Trophoblast cell (in vitro differentiated cells and primary cell): ENCODE data around the gene PIK3CB. TPM values are rescaled to one million over a fixed set of nuclear protein-coding genes. Genes with fewer than 3 reads are reported as not detected.

Experiments used
- DNase-seq, 2 donors: peaks; one replicate each; pipeline ENCODE4 v3.0.0-alpha.2; 2016
- H2AFZ ChIP-seq: 2 replicates; pipeline ENCODE4 v1.6.1; 2013; ENCODE audit warnings: low read length, moderate library complexity, mild to moderate bottlenecking; ENCODE audit not compliant: insufficient read depth, poor library complexity
- H2AK5ac ChIP-seq: 2 replicates; pipeline ENCODE4 v1.6.1; 2013; ENCODE audit warnings: mild to moderate bottlenecking, low read length
- H2BK120ac ChIP-seq: 2 replicates; pipeline ENCODE4 v1.6.1; 2013; ENCODE audit warnings: low read length, mild to moderate bottlenecking, moderate library complexity; ENCODE audit not compliant: insufficient read depth, poor library complexity
- H2BK12ac ChIP-seq: 2 replicates; pipeline ENCODE4 v1.6.1; 2013; ENCODE audit warnings: mild to moderate bottlenecking, low read length, moderate library complexity
- H2BK5ac ChIP-seq: 2 replicates; pipeline ENCODE4 v1.6.1; 2013; ENCODE audit warnings: low read length, low read depth, moderate library complexity, mild to moderate bottlenecking; ENCODE audit not compliant: poor library complexity
- H3K14ac ChIP-seq: 2 replicates; pipeline ENCODE4 v1.6.1; 2013; ENCODE audit warnings: mild to moderate bottlenecking, low read length
- H3K18ac ChIP-seq: 2 replicates; pipeline ENCODE4 v1.6.1; 2013; ENCODE audit warnings: mild to moderate bottlenecking, low read length
- H3K23ac ChIP-seq: 2 replicates; pipeline ENCODE4 v1.6.1; 2013; ENCODE audit warnings: low read length
- H3K27ac ChIP-seq: 2 replicates; pipeline ENCODE4 v1.5.1; 2013; ENCODE audit warnings: low read depth, mild to moderate bottlenecking, inconsistent platforms, low read length, moderate library complexity
- H3K27me3 ChIP-seq: 2 replicates; pipeline ENCODE4 v1.6.1; 2013; ENCODE audit warnings: inconsistent platforms, mild to moderate bottlenecking, low read length, moderate library complexity; ENCODE audit not compliant: insufficient read depth
- H3K36me3 ChIP-seq, 2 experiments: 1 replicate in 1 of 2; 2 replicates in 1 of 2; pipeline ENCODE4 v1.6.1; 2013; ENCODE audit warnings: low read length in 2 of 2, mild to moderate bottlenecking in 2 of 2, moderate library complexity in 1 of 2; ENCODE audit not compliant: insufficient read depth in 2 of 2, control insufficient read depth in 1 of 2
- H3K4ac ChIP-seq: 2 replicates; pipeline ENCODE4 v1.6.1; 2013; ENCODE audit warnings: low read depth, mild to moderate bottlenecking, low read length, moderate library complexity
- H3K4me1 ChIP-seq, 2 experiments: 1 replicate in 1 of 2; 2 replicates in 1 of 2; pipeline ENCODE4 v1.6.1; 2013; ENCODE audit warnings: low read length in 2 of 2, mild to moderate bottlenecking in 2 of 2, moderate library complexity in 1 of 2; ENCODE audit not compliant: insufficient read depth in 2 of 2, control insufficient read depth in 1 of 2
- H3K4me2 ChIP-seq: 2 replicates; pipeline ENCODE4 v1.6.1; 2013; ENCODE audit warnings: inconsistent platforms, mild to moderate bottlenecking, low read length, moderate library complexity
- H3K4me3 ChIP-seq: 2 replicates; pipeline ENCODE4 v1.5.1; 2013; ENCODE audit warnings: mild to moderate bottlenecking, low read depth, low read length, inconsistent platforms
- H3K79me1 ChIP-seq: one replicate; pipeline ENCODE4 v1.6.1; 2013; ENCODE audit warnings: low read length
- H3K79me2 ChIP-seq: 2 replicates; pipeline ENCODE4 v1.6.1; 2013; ENCODE audit warnings: low read length, mild to moderate bottlenecking; ENCODE audit not compliant: control insufficient read depth, insufficient read depth, poor library complexity
- H3K9ac ChIP-seq: 2 replicates; pipeline ENCODE4 v1.6.1; 2013; ENCODE audit warnings: mild to moderate bottlenecking, low read length
- H3K9me3 ChIP-seq: 2 replicates; pipeline ENCODE4 v1.6.1; 2013; ENCODE audit warnings: low read depth, mild to moderate bottlenecking, control low read depth, inconsistent platforms, low read length; ENCODE audit not compliant: insufficient read depth
- H4K12ac ChIP-seq: 2 replicates; pipeline ENCODE4 v1.6.1; 2013; ENCODE audit warnings: low read depth, mild to moderate bottlenecking, low read length, moderate library complexity
- H4K8ac ChIP-seq: 2 replicates; pipeline ENCODE4 v1.6.1; 2013; ENCODE audit warnings: low read depth, mild to moderate bottlenecking, low read length, moderate library complexity
- H4K91ac ChIP-seq: one replicate; pipeline ENCODE4 v1.6.1; 2013; ENCODE audit warnings: low read depth, mild to moderate bottlenecking, low read length, moderate library complexity
- WGBS: extraction: QIAGEN DNeasy Blood & Tissue Kit; methylation state at CpG from one replicate; pipeline ENCODE4 v1.1.7; 2013; ENCODE audit warnings: missing lambda C conversion rate; ENCODE audit not compliant: insufficient read length, insufficient coverage; ENCODE audit errors: extremely low coverage; 5-methylcytosine and 5-hydroxymethylcytosine counted together
- polyA plus RNA-seq: library from polyadenylated mRNA; stranded (reverse); fragments of 200-250 nt; gene quantifications from 2 replicates; pipeline ENCODE4 v1.2.3, GENCODE V29; 2013

PIK3CB gene
- 27.8 and 28.9 TPM in 2 replicates for polyA plus RNA-seq

- Histone ChIP-seq H3K23ac (no peak within 1 kb of the TSS), H4K91ac (peak within 1 kb of the TSS; percentile 89), H2AK5ac (no peak within 1 kb of the TSS), H3K79me2 (peaks cover 14% of the 10 kb centered on the region), H4K8ac (peak within 1 kb of the TSS; percentile 91), H4K12ac (peak within 1 kb of the TSS; percentile 96), H3K36me3 (no peaks in the 10 kb centered on the region), H3K4ac (peak within 1 kb of the TSS; percentile 59), H3K27ac (peak within 1 kb of the TSS; percentile 93), H3K4me3 (peak within 1 kb of the TSS; percentile 89), H3K18ac (peak within 1 kb of the TSS; percentile 89), H3K9me3 (no peaks in the 10 kb centered on the region), H3K4me1 (peaks cover 3% of the 10 kb centered on the region in 2 experiments), H3K27me3 (no peaks in the 10 kb centered on the region), H2BK120ac (peak within 1 kb of the TSS; percentile 60), H3K14ac (peak within 1 kb of the TSS; percentile 87), H2BK5ac (peak within 1 kb of the TSS; percentile 60), H3K4me2 (peak within 1 kb of the TSS; percentile 81), H2BK12ac (no peak within 1 kb of the TSS), H3K9ac (peak within 1 kb of the TSS; percentile 95), H2AFZ (peak within 1 kb of the TSS; percentile 80), H3K79me1 (peaks cover 11% of the 10 kb centered on the region)
- peak; percentile 82 to 90 for DNase-seq
- WGBS = no CpG with 5 or more reads among the region's 88 CpGs
Measured at GRCh38 chr3:138834596-138835396, at the start of gene PIK3CB. PIK3CB (minus strand) TSS chr3:138834928; CDS start chr3:138759343, 75,585 bp downstream.

GRCh38 chr3:138881233-138881632 lies 46.5 kb upstream of the PIK3CB start:
- Histone ChIP-seq H3K4me2 (no peak overlapping the region), H4K91ac (no peak overlapping the region), H3K79me1 (no peaks in the 10 kb centered on the region), H3K14ac (no peak overlapping the region), H3K4me1 (no peaks in the 10 kb centered on the region), H2BK120ac (no peak overlapping the region), H3K9me3 (no peaks in the 10 kb centered on the region), H3K27ac (no peak overlapping the region), H4K8ac (no peak overlapping the region), H3K4ac (no peak overlapping the region), H3K27me3 (no peaks in the 10 kb centered on the region), H4K12ac (no peak overlapping the region), H2BK12ac (no peak overlapping the region), H2BK5ac (no peak overlapping the region), H2AFZ (no peak overlapping the region), H3K36me3 (no peaks in the 10 kb centered on the region), H3K18ac (no peak overlapping the region), H3K4me3 (no peak overlapping the region), H2AK5ac (no peak overlapping the region), H3K23ac (no peak overlapping the region), H3K9ac (no peak overlapping the region), H3K79me2 (no peaks in the 10 kb centered on the region)
- WGBS = no CpG with 5 or more reads among the region's 2 CpGs
- no peak for DNase-seq

- no peak overlapping the region for H3K27ac ChIP-seq
- H4K12ac ChIP-seq = no peak overlapping the region
- no peak overlapping the region for H2AFZ ChIP-seq
- H3K9ac ChIP-seq = no peak overlapping the region
- H2AK5ac ChIP-seq = no peak overlapping the region
- H3K79me2 ChIP-seq = no peaks in the 10 kb centered on the region
- H2BK120ac ChIP-seq = no peak overlapping the region
- H3K4me1 ChIP-seq = no peaks in the 10 kb centered on the region
- no peak overlapping the region for H4K8ac ChIP-seq
- DNase-seq = peak; percentile 92 to 99
- H3K9me3 ChIP-seq = no peaks in the 10 kb centered on the region
- H4K91ac ChIP-seq = no peak overlapping the region
- no peaks in the 10 kb centered on the region for H3K27me3 ChIP-seq
- no peak overlapping the region for H3K18ac ChIP-seq
- no peak overlapping the region for H3K23ac ChIP-seq
- no peak overlapping the region for H3K4ac ChIP-seq
- no peaks in the 10 kb centered on the region for H3K36me3 ChIP-seq
- no peaks in the 10 kb centered on the region for H3K79me1 ChIP-seq
- H3K14ac ChIP-seq = no peak overlapping the region
- H3K4me3 ChIP-seq = no peak overlapping the region
- no peak overlapping the region for H3K4me2 ChIP-seq
- H2BK12ac ChIP-seq = no peak overlapping the region
- H2BK5ac ChIP-seq = no peak overlapping the region
- no CpG with 5 or more reads among the region's 14 CpGs for WGBS
Measured at GRCh38 chr3:138879541-138880380, 45.0 kb upstream of the PIK3CB start.

- no CpG with 5 or more reads among the region's 2 CpGs for WGBS
- no peaks in the 10 kb centered on the region for H3K79me2 ChIP-seq
- no peak overlapping the region for H2AFZ ChIP-seq
- no peak overlapping the region for H3K23ac ChIP-seq
- no peak overlapping the region for H2AK5ac ChIP-seq
- H3K79me1 ChIP-seq = no peaks in the 10 kb centered on the region
- no peak overlapping the region for H3K4me2 ChIP-seq
- no peak overlapping the region for H4K8ac ChIP-seq
- H3K4me1 ChIP-seq = no peaks in the 10 kb centered on the region
- no peak overlapping the region for H3K27ac ChIP-seq
- no peak overlapping the region for H2BK120ac ChIP-seq
- H3K27me3 ChIP-seq = no peaks in the 10 kb centered on the region
- no peak overlapping the region for H4K12ac ChIP-seq
- H2BK12ac ChIP-seq = no peak overlapping the region
- H3K4me3 ChIP-seq = no peak overlapping the region
- no peaks in the 10 kb centered on the region for H3K36me3 ChIP-seq
- no peak for DNase-seq
- H2BK5ac ChIP-seq = no peak overlapping the region
- no peaks in the 10 kb centered on the region for H3K9me3 ChIP-seq
- no peak overlapping the region for H3K4ac ChIP-seq
- no peak overlapping the region for H3K14ac ChIP-seq
- no peak overlapping the region for H4K91ac ChIP-seq
- H3K18ac ChIP-seq = no peak overlapping the region
- H3K9ac ChIP-seq = no peak overlapping the region
Measured at GRCh38 chr3:138877226-138877625, 42.5 kb upstream of the PIK3CB start.
